Erythroblast (primary cell): Measurements from ENCODE around the gene LMO3.
"Not testable (repeated sequence)": the region's sequence is repeated elsewhere in the genome, so short reads cannot be mapped to it uniquely, and the experiment has no call there.

ENCODE experiments used
- DNase-seq, 2 experiments: peaks; one replicate each; lab custom pipeline; 2025; lab: John Stamatoyannopoulos, UW
- GATA1 ChIP-seq: IDR thresholded peaks from 2 replicates; pipeline ENCODE4 v1.6.1; 2011; ENCODE audit warnings: low read depth, mild to moderate bottlenecking, control low read depth, low read length, moderate library complexity
- POLR2A ChIP-seq: IDR thresholded peaks from 2 replicates; pipeline ENCODE4 v1.6.1; 2011; ENCODE audit warnings: mild to moderate bottlenecking, low read length

The LMO3 gene

DNA sequence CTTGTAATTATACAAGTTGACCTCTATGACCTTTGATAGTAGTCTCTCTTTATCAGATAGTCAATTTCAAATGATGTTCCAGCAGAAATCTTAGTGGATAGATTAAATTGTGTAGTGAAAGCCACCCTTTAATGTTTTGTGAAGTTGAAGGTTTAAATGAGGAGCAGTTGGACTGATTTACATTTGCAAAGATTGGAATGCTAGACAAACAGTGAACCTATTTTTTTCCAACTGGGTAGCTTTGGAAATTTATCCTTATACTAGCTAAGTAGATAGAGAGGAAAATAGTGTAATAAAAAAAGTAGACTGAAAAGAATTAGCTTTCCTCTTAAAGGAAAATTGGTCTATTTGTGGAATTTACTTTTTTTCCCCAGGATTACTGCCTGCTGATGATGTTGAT lies 53.7 kb downstream of the LMO3 start:
- TF ChIP-seq POLR2A = no peak
- TF ChIP-seq GATA1 = no peak
- no peak for DNase-seq

DNA sequence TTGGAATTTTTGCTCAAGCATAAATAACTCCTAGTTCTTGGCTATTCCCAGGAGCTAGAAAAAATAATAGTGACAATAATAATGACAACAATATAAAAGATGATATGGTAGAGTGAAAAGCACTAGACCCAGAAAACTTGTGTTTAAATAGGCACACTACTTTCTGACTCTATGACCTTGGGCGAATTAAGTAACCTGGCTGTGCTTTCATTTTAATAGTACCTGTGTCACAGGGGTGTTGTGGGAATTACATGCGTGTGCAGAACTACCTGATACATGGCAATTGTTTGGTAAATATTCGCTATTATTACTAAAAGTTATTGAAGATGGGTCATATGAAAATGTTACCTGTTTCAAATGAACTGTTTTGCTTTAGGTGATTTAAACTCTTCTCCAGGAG lies 60.1 kb downstream of the LMO3 start:
- TF ChIP-seq GATA1 (no peak), POLR2A (no peak)
- no peak for DNase-seq

DNA sequence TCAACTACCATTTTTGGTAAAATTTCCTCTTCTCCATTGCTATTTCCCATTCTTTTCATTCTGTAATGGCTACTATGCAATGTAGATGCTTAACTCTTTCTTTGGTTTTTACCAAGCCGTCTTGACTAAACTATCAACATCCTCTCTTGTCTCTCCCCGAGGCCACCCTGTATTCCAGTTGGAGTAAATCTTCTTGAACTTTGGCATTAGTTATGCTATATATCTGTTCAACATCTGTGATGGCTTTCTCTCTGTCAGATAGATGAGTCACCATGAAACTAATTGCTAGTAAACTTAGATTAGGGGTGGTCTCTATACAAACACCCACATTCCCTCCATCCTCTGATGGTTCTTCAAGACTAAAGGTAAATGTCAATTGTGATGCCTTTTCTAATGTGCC lies 63.4 kb downstream of the LMO3 start:
- TF ChIP-seq POLR2A (no peak), GATA1 (no peak)

DNA sequence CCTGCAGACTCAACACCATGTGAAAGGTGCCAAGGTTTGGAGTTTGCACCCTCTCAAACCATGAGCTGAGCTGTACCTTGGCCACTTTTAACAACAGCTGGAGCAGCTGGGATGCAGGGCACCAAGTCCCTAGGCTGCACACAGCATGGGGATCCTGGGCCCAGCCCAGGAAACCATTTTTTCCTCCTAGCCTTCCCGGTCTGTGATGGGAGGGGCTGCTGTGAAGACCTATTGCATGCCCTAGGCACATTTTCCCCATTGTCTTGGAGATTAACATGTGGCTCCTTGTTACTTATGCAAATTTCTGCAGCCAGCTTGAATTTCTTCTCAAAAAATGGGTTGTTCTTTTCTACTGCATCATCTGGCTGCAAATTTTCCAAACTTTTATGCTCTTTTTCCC lies 68.3 kb downstream of the LMO3 start:
- DNase-seq = not testable (repeated sequence)

More for the DNA sequence above, 63.4 kb downstream of the LMO3 start:
- DNase-seq = no peak

DNA sequence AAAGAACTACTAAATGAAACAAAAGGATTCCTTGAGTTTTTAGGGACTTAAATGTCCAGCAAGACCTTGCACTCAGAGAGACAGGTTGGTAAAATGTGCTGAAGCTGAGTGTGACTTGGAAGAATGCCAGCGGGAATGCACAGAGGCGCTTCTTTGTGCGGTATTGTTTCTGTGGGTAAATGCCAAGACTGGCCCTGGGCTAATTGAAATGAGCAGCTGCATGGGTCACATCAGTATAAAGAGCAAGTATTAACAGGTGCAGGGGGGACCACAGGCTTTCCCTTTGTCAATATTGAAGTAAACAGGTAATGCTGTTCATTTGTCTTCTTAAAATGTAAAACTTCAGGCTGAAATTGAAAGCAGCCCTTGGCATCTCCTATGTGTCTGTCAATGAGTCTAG lies 74.3 kb downstream of the LMO3 start:
- no peak for DNase-seq
- TF ChIP-seq GATA1 (no peak), POLR2A (no peak)

DNA sequence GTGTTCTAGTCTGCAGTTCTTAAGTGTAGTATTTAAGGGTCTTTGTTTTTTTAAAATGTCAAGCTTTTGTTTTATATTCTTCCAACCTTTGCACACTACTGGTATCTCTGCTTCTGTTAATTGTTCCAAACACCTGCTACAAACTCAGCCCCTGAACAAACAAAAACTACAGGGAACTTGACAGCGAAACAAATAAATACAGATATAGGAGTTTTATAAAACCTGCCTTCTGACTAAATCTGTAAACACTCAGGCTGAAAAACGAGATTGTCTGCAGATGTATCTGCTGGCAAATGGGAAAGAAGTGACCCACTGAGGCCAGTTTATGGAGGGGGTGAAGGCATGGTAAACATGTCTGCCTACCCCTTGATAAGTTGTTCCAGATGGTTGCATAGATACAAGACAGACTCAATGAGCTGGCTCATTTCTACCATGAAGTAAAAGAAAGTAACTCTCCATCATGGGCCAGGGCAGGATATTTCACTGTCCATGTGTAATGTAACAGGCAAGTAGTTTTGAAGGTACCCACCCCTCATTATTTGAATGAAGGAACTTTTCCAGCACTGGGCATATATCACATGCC lies 75.6 kb downstream of the LMO3 start:
- TF ChIP-seq GATA1 (no peak), POLR2A (no peak)
- no peak for DNase-seq

DNA sequence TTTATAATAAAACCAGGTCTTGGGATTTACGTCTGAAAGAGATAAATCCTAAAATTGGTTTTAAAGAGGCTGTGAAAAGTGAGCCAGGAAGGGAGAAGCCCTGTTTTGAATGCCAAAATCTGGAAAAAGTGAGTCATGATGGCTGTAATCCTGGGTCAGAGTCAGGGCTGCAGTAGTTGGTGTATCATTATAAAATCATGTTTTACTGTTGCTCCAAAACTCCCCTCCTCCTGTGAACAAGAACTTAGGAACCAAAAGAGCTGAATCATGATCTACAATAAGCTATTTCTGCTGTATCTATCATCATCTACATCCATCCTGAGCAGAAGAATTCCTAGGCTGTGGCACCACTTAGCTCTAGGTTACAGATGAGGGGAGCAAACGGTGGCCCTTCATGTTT lies 79.3 kb downstream of the LMO3 start:
- DNase-seq = no peak

DNA sequence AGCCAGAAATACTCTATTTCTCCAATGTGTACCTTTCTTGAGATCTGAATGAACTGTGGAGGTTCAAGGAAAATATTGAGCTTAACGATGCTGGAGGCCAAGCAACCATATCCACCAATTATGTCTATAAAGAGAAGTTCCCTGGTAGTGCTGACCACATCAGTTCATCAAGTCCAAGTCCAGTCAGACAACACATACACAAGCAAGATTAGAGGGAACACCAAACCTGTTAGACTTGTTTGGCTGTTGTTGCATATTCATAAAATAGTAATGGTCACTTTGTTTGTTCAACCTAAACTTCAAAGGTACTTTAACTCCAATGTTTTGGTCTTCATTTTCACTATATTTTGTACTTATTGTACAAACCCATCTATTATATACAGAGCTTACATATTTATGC lies 81.6 kb downstream of the LMO3 start:
- no peak for TF ChIP-seq GATA1
- no peak for TF ChIP-seq POLR2A
- no peak for DNase-seq

More for the DNA sequence above, 79.3 kb downstream of the LMO3 start:
- TF ChIP-seq POLR2A (no peak), GATA1 (no peak)

DNA sequence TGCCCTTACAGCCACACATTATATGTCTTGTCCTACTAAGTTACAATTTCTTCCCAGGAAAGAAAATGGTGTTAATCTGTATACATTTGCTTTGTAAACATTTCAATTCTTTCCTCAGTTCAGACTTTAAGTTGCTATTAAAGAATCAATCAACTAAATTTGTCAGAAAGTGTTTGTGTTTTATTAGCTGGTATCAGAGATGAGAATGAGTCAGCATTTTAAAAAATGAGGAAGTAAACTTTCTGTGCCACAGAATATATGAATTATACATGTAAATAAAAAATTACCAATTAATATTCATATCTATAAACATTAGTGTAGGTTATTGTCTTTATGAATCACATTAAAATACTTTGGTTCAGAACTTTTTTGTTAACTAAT lies 82.0 kb downstream of the LMO3 start:
- TF ChIP-seq GATA1 = no peak
- no peak for TF ChIP-seq POLR2A
- DNase-seq = no peak

DNA sequence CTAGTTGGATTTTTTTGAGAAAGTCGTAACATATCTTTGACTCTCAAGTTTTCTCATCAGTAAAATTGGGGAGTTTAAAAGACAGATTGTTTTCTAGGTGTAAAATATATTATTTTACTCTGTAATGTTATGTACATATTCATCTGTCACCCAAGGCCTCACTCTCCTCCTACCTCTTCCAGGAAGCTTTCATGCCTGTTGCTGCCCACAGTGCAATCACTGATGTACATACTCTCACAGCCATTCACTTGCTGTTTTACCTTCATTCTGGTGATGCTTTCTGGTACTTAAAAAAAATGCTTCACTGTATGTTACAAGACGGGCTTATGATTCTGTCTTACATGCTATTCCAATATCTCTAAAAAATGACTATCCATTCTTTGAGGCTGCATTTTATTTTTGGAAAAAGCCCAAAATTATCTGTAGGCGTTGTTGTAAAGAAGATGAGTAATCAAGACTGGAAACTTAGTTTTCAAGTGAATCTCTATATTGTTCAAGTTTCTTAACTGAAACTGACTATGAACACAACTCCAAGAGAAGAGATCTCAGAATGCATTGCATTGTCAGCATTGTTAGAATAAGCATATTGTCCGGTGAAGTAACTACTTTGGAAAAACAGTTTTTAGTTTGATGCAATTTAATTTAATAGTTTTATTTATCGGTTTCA lies 82.5 kb downstream of the LMO3 start:
- DNase-seq = no peak

DNA sequence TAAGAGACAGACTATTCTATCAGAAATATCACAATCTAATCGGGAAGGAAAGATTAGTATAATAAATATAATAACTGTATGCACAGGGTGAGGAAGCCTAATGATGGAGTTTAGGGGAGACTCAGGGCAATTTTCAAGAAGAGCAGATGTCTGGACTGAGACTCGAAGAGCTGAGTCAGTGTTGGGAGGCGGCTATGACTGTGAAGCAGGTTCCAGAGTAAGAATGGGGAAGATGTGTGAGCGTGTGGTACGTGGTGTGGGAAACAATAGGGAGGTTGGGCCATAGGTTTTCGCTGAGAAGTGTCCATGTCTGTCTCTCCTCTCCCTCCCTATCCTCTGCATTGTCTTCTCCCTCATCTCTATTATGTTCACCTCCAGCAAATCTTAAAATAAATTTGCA lies 85.6 kb downstream of the LMO3 start:
- DNase-seq = no peak
- TF ChIP-seq POLR2A (no peak), GATA1 (no peak)

More for the DNA sequence above, 82.5 kb downstream of the LMO3 start:
- TF ChIP-seq POLR2A (no peak), GATA1 (no peak)

DNA sequence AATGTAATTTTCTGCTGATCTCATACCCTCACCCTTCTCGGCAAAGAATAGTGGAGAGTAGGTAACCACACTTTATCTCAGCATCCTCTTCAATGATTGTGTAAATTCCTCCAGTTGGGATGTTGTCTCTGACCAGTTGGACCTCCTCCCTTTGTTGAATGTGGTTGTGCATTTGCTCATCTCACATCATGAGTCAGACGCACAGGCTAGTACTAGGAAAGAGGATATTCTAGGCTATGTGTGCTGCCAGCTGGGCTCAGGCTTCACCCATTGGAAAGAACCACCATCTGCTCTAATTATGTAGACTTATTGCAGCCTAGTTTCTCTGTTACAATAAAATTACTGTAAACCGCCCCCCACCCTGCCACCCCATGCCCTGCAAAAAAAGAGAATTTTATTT lies 90.3 kb downstream of the LMO3 start:
- DNase-seq = no peak
- TF ChIP-seq GATA1 (no peak), POLR2A (no peak)

DNA sequence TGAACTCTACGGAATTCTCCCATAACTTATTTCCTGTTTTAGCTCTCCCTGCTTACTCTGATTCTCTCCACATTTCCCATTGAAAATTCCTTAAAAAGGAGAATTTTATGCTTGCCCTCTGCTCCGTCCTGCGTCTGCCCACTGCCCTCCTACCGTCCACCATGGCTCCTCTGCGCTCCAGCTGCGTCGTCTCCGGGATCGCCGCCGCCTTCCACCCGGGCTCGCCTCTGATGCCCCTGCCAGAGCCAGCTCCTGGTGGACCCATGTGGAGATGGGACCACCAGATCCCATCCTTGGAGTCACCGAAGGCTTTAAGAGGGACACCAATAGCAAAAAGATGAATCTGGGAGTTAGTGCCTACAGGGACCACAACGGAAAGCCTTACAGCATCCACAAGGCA lies 92.7 kb downstream of the LMO3 start:
- DNase-seq = no peak
- TF ChIP-seq POLR2A = no peak
- TF ChIP-seq GATA1 = no peak

DNA sequence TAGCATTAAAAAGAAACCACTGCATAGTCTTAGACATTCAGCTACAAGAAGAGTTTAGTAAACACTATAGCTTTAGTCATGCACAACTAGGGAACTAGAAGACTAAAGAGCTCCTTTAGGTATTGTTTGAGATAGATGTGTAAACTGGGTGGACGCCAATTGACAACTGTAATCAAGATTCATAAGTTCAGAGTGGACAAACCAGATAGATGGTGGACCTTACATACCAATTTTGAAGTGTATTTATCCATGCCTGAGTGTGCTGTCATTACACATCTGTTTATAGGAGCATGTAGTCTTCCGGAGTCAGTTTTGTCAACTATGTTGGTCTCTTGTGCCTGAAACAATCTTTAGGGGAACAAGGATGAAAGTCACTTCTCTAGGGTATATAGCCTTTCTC lies 96.6 kb downstream of the LMO3 start:
- DNase-seq = no peak
- TF ChIP-seq GATA1 (no peak), POLR2A (no peak)

DNA sequence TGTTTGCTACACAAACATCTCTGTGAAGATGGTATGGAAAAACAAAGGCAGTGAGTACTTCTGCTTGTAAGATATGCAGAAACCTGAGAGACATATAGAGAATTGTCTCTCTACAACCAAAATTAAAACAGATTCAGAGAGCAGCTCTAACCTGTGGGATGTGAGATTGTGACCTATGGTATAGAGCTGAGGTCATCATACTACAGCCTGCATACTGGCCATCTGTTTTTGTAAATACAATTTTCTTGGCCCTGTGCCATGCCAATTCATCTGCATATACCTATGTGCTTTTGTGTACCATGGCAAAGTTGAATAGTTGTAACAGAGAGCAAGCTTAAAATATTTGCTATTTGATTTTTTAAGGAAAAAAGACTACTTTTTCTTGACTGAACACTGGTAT lies 99.6 kb downstream of the LMO3 start:
- no peak for TF ChIP-seq GATA1
- no peak for TF ChIP-seq POLR2A

More for the DNA sequence above, 99.6 kb downstream of the LMO3 start:
- DNase-seq = no peak
